ENCODE data around the gene PITPNC1. TPM values are rescaled to one million over a fixed set of nuclear protein-coding genes. Genes with fewer than 3 reads are reported as not detected.

The PITPNC1 gene
- total RNA-seq, 1 donor from 2014 or later, result 25.4 TPM

- DNase-seq (no peak), ATAC-seq (no peak)
- Histone ChIP-seq H3K36me3 (no peaks in the 10 kb centered on the region), H3K27ac (no peak overlapping the region), H3K9me3 (no peaks in the 10 kb centered on the region), H3K4me3 (no peak overlapping the region), H3K27me3 (no peaks in the 10 kb centered on the region), H3K4me1 (no peaks in the 10 kb centered on the region)
- no peak for TF ChIP-seq CTCF (IDR thresholded peaks at IDR 0.05)
- intact Hi-C loops (cut with DNase I), result no loop called here
Observed at GRCh38 chr17:67712375-67712774, 335.3 kb downstream of the PITPNC1 start.

- H3K27ac ChIP-seq, result no peak overlapping the region
- no peak overlapping the region for H3K4me3 ChIP-seq
- H3K36me3 ChIP-seq, result no peaks in the 10 kb centered on the region
- intact Hi-C loops (cut with DNase I), result no loop called here
- ATAC-seq (no peak), DNase-seq (no peak)
- H3K9me3 ChIP-seq, result no peaks in the 10 kb centered on the region
- H3K4me1 ChIP-seq, result no peaks in the 10 kb centered on the region
- no peaks in the 10 kb centered on the region for H3K27me3 ChIP-seq
- no peak for TF ChIP-seq CTCF (IDR thresholded peaks at IDR 0.05)
Observed at GRCh38 chr17:67713169-67713568, 336.1 kb downstream of the PITPNC1 start.

- peaks cover 11% of the 10 kb centered on the region for H3K36me3 ChIP-seq
- ATAC-seq (no peak), DNase-seq (no peak)
- H3K4me1 ChIP-seq, result peaks cover 14% of the 10 kb centered on the region
- H3K27ac ChIP-seq, result no peak overlapping the region
- H3K4me3 ChIP-seq, result no peak overlapping the region
- TF ChIP-seq CTCF (IDR thresholded peaks at IDR 0.05), result no peak
- no peaks in the 10 kb centered on the region for H3K9me3 ChIP-seq
- H3K27me3 ChIP-seq, result no peaks in the 10 kb centered on the region
- intact Hi-C loops (cut with DNase I), result no loop called here
Observed at GRCh38 chr17:67716405-67716798, 339.3 kb downstream of the PITPNC1 start.

- ATAC-seq (no peak), DNase-seq (no peak)
- intact Hi-C loops (cut with DNase I), result no loop called here
- H3K4me1 ChIP-seq, result peaks cover 14% of the 10 kb centered on the region
- peak overlapping the region; percentile 97 for H3K4me3 ChIP-seq
- H3K36me3 ChIP-seq, result peaks cover 19% of the 10 kb centered on the region
- H3K9me3 ChIP-seq, result no peaks in the 10 kb centered on the region
- no peak for TF ChIP-seq CTCF (IDR thresholded peaks at IDR 0.05)
- no peaks in the 10 kb centered on the region for H3K27me3 ChIP-seq
- peak overlapping the region; percentile 93 for H3K27ac ChIP-seq
Observed at GRCh38 chr17:67717192-67717623, 340.1 kb downstream of the PITPNC1 start.

- Histone ChIP-seq H3K27me3 (no peaks in the 10 kb centered on the region), H3K36me3 (peaks cover 25% of the 10 kb centered on the region), H3K9me3 (no peaks in the 10 kb centered on the region), H3K4me1 (peaks cover 14% of the 10 kb centered on the region), H3K4me3 (peak within 1 kb of the TSS; percentile 97), H3K27ac (peak within 1 kb of the TSS; percentile 93)
- peak; percentile 87 for TF ChIP-seq CTCF (IDR thresholded peaks at IDR 0.05)
- intact Hi-C loops (cut with DNase I), result no loop called here
- ATAC-seq, result peak; percentile 100
- peak; percentile 99 for DNase-seq
Observed at GRCh38 chr17:67717624-67718324, 340.7 kb downstream of the PITPNC1 start, which contains the start of gene NOL11. TSS of gene NOL11 (plus strand) at chr17:67717936. CDS start at chr17:67717948, 12 bp downstream.

Data from upper lobe of right lung (tissue), 1 donor.